GM18909 (cell line): ENCODE results near the gene TXNDC11.

ENCODE experiments used
- ATAC-seq: cut with Tn5 transposase; IDR thresholded peaks from one replicate; pipeline ENCODE4 v1.9.1; 2021; ENCODE audit warnings: mild to moderate bottlenecking; ENCODE audit not compliant: unreplicated experiment, poor library complexity

Gene TXNDC11

DNA sequence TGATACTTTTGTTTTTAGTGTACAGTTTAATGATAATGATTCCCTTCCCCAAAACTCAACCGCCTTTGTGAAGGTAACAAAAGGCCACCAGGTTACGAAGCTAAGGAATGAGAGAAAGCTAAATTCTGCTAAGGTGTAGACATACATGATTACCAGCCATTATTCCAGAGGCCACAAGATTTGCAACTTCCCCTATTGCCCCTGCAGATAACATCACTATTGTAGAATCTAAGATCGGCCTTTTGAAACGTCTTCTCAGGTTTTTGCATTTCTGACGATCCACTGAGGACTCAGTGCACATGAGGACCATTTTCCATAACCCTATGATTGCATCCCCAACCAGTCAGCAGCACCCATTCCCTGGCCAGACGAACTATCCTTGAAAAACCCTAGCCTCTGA lies 108.3 kb downstream of the TXNDC11 start:
- ATAC-seq = no peak

DNA sequence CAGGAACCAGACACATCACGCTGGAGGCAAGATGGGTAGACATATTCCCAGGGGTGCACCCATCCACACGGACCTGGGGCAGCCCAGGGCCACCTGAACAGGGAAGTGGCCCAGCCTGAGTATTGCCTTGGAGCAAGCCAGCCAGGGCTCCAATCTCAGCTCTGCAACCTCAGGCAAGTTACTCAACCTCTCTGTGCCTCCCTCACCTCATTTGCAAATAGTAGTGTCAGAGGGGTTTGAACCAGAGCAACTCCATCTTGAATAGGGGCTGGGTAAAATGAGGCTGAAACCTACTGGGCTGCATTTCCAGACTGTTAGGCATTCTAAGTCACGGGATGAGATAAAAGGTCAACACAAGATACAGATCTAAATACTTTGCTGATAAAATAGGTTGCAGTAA lies 109.5 kb downstream of the TXNDC11 start:
- no peak for ATAC-seq

GRCh38 chr16:11632455-11632939 lies 110.2 kb downstream of the TXNDC11 start:
- no peak for ATAC-seq

DNA sequence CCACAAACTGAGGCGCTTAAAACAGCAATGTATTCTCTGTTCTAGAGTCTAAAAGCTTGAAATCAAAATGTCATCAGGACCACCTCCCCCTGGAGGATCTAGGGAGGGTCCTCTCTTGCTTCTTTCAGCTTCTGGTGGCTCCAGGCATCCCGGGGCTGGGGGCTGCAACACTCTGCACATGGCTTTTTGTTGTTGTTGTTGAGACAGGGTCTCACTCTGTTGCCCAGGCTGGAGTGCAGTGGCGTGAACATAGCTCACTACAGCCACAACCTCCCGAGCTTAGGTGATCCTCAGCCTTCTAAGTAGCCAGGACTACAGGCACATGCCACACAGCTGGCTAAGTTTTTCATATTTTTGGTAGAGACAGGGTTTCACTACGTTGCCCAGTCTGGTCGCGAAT lies 111.4 kb downstream of the TXNDC11 start:
- no peak for ATAC-seq

DNA sequence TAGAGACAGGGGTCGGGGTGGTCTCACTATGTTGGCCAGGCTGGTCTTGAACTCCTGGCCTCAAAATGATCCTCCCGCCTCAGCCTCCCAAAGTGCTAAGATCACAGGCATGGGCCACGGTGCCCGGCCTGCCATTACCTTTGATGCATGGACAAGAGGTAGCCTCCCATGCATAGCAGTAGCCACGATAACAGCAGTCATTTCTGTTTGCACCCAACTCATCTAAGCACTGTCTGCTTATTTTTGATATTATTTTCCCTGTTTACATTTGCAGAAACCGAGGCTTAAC lies 111.9 kb downstream of the TXNDC11 start:
- ATAC-seq = no peak

DNA sequence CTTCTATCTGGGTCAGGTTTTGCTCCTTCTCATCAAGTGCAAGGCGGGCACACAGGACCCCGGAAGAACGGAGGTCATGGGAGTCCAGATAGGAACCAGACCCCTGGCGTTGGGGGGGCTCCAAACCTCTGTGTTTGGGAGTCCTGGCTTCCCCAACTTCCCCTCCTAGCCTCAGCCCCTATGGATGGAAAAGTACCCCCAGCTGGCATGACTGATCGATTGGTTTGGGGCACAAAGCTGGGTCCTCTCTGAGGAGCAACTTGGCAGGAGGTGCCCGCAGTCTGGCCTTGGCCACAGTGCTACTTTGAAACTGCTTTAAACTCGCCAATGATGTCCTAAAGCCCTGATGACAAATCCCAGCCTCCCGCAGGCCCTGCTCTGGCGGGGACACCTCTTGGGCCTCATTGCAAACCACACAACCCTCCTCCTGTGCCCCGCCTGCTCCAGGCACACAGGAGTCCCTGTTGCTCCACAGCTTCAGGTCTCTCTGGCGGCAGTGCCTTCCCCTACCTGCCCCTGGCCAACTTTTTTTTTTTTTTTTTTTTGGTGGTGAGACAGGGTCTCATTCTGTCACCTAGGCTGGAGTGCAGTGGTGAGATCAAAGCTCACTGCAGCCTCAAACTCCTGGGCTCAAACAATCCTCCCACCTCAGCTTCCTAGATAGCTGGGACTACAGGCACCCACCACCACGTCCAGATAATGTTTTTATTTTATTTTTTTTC lies 112.5 kb downstream of the TXNDC11 start:
- no peak for ATAC-seq
